K562 (cell line): ENCODE data around the gene SENP3. TPM values are rescaled to one million over a fixed set of nuclear protein-coding genes. Genes with fewer than 3 reads are reported as not detected.
A peak's percentile ranks its signal among the peaks of the same experiment; 100 is the strongest.

Experiments
- ASH1L ChIP-seq: fragments of 450-650 bp; IDR thresholded peaks from 2 replicates; pipeline ENCODE4 v1.6.1; 2018; ENCODE audit warnings: borderline replicate concordance, mild to moderate bottlenecking, low read depth; ENCODE audit not compliant: partially characterized antibody
- CBFA2T2 ChIP-seq: fragments of 450-650 bp; conservative IDR thresholded peaks from 2 replicates; pipeline ENCODE4 v1.6.1; 2017; ENCODE audit warnings: mild to moderate bottlenecking
- CSDE1 ChIP-seq, 2 experiments: fragments of 450-650 bp; IDR thresholded peaks; 2 replicates each; pipeline ENCODE4 v1.6.1; 2016; ENCODE audit warnings: mild to moderate bottlenecking in 1 of 2
- GABPB1 ChIP-seq: sonication (generic); formaldehyde crosslinking; IDR thresholded peaks from 2 replicates; pipeline ENCODE4 v1.8.0; 2022; ENCODE audit warnings: mild to moderate bottlenecking, missing genetic modification reagents
- HDAC3 ChIP-seq: fragments of 450-650 bp; IDR thresholded peaks from 2 replicates; pipeline ENCODE4 v1.6.1; 2018; ENCODE audit warnings: borderline replicate concordance, mild to moderate bottlenecking, moderate library complexity; ENCODE audit not compliant: partially characterized antibody
- IFI16 ChIP-seq: fragments of 250-450 bp; sonication (Bioruptor Pico); IDR thresholded peaks from 2 replicates; pipeline ENCODE4 v2.1.2; 2022; ENCODE audit warnings: mild to moderate bottlenecking, inconsistent platforms
- IRF9 ChIP-seq: fragments of 450-650 bp; IDR thresholded peaks from 2 replicates; pipeline ENCODE4 v1.6.1; 2016; ENCODE audit warnings: missing biosample characterization, missing genetic modification characterization
- SMAD4 ChIP-seq: fragments of 250-450 bp; sonication (Bioruptor Pico); conservative IDR thresholded peaks from 2 replicates; pipeline ENCODE4 v1.8.0; 2021; ENCODE audit warnings: inconsistent platforms, mild to moderate bottlenecking, moderate library complexity
- ZNF140 ChIP-seq: fragments of 250-450 bp; sonication (Bioruptor Pico); IDR thresholded peaks from 2 replicates; pipeline ENCODE4 v1.8.0; 2021; ENCODE audit warnings: moderate library complexity, mild to moderate bottlenecking, inconsistent platforms
- ZNF197 ChIP-seq: fragments of 200-800 bp; sonication (Bioruptor generic); IDR thresholded peaks from 2 replicates; pipeline ENCODE4 v1.6.1; 2016; ENCODE audit warnings: low read depth, missing genetic modification characterization, missing compliant biosample characterization
- ZNF316 ChIP-seq: fragments of 450-650 bp; IDR thresholded peaks from 2 replicates; pipeline ENCODE4 v1.6.1; 2016
- ZNF511 ChIP-seq: sonication (generic); formaldehyde crosslinking; IDR thresholded peaks from 2 replicates; pipeline ENCODE4 v1.8.0; 2022; ENCODE audit warnings: mild to moderate bottlenecking, missing genetic modification reagents
- polyA plus RNA-seq, 8 experiments: library from polyadenylated mRNA; depleted of rRNA in 4 of 8; stranded (reverse) in 5 of 8; unstranded in 3 of 8; fragments of >200 nt; fragmentation: Nextera tagmentation in 2 of 8; fragmentation: Illumina TruSeq in 1 of 8; extraction: Ambion mirVana in 2 of 8; extraction: Trizol in 1 of 8; gene quantifications; 2 replicates each; pipeline versions ENCODE4 v1.2.1 to v1.2.3, GENCODE V29; 2011 to 2014; ENCODE audit warnings: inconsistent platforms in 1 of 8, missing spikeins in 1 of 8
- total RNA-seq, 7 experiments: library from RNA; depleted of rRNA in 6 of 7; stranded (reverse); fragments of >200 nt in 6 of 7; fragmentation: Illumina TruSeq in 2 of 7; extraction: Trizol in 2 of 7; gene quantifications; 2 replicates each; pipeline versions ENCODE4 v1.2.1 to v1.2.3, GENCODE V29; 2011 to 2021; ENCODE audit warnings: low replicate concordance in 1 of 7
- TF ChIP-seq, protein P1 (sequence below): sonication (generic); formaldehyde crosslinking; IDR thresholded peaks from 2 replicates; pipeline ENCODE4 v1.8.0; 2022; ENCODE audit warnings: mild to moderate bottlenecking, low read depth, missing genetic modification reagents
- TF ChIP-seq, protein P2 (sequence below): fragments of 250-450 bp; sonication (Bioruptor Pico); IDR thresholded peaks from 2 replicates; pipeline ENCODE4 v1.8.0; 2021; ENCODE audit warnings: moderate library complexity, mild to moderate bottlenecking, inconsistent platforms
- TF ChIP-seq, protein P3 (sequence below): IDR thresholded peaks from 3 replicates; pipeline ENCODE4 v1.6.1; 2011; ENCODE audit warnings: borderline replicate concordance, mild to moderate bottlenecking; ENCODE audit not compliant: insufficient read length, insufficient read depth

Gene SENP3
- total and polyA plus RNA-seq, 9 of the 15 experiments (the other 6 are each of a cell fraction or from before 2014, with no cell fraction given) = 0.63 to 102 (median 78.8) TPM

- TF ChIP-seq, protein P1, sequence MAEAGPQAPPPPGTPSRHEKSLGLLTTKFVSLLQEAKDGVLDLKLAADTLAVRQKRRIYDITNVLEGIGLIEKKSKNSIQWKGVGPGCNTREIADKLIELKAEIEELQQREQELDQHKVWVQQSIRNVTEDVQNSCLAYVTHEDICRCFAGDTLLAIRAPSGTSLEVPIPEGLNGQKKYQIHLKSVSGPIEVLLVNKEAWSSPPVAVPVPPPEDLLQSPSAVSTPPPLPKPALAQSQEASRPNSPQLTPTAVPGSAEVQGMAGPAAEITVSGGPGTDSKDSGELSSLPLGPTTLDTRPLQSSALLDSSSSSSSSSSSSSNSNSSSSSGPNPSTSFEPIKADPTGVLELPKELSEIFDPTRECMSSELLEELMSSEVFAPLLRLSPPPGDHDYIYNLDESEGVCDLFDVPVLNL = no peak
- TF ChIP-seq GABPB1 (CRISPR knock-in tag) (no peak), CSDE1 (IDR thresholded peaks at IDR 0.05) (no peak), ZNF511 (CRISPR knock-in tag) (peak; percentile 22; the same call in 1 of the 2 replicates), ZNF140 (no peak), ZNF197 (CRISPR knock-in tag) (no peak), ASH1L (no peak), IFI16 (CRISPR knock-in tag) (no peak), ZNF316 (peak; percentile 80), CBFA2T2 (0 out of 2 replicates have a peak, but pooled peaks have one; percentile 15), HDAC3 (no peak), SMAD4 (CRISPR knock-in tag) (no peak), IRF9 (no peak)
- TF ChIP-seq, protein P2, sequence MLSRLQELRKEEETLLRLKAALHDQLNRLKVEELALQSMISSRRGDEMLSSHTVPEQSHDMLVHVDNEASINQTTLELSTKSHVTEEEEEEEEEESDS (CRISPR knock-in tag) = no peak
- TF ChIP-seq, protein P3, sequence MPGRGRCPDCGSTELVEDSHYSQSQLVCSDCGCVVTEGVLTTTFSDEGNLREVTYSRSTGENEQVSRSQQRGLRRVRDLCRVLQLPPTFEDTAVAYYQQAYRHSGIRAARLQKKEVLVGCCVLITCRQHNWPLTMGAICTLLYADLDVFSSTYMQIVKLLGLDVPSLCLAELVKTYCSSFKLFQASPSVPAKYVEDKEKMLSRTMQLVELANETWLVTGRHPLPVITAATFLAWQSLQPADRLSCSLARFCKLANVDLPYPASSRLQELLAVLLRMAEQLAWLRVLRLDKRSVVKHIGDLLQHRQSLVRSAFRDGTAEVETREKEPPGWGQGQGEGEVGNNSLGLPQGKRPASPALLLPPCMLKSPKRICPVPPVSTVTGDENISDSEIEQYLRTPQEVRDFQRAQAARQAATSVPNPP = no peak
Observed at GRCh38 chr17:7580604-7581575, 19.2 kb downstream of the SENP3 start (continued).
